Measurements from ENCODE around the gene IPO8. TPM values are rescaled to one million over a fixed set of nuclear protein-coding genes. Genes with fewer than 3 reads are reported as not detected.
A peak's percentile ranks its signal among the peaks of the same experiment; 100 is the strongest.

Gene IPO8
- 10 to 100 TPM; 26.7 to 47.4 (median 43.3) TPM for total RNA-seq

- intact Hi-C loops (cut with DNase I; ENCODE audit: low total_unique reads) = no loop called here
- peak within 1 kb of the TSS; percentile 77 to 88 for H3K27ac ChIP-seq
- TF ChIP-seq POLR2AphosphoS5 (IDR thresholded peaks at IDR 0.05) (peak; percentile 46 to 59 (median 50)), POLR2A (IDR thresholded peaks at IDR 0.05) (no peak), CTCF (IDR thresholded peaks at IDR 0.05) (no peak)
- H3K9me3 ChIP-seq = no peaks in the 10 kb centered on the region
- peak; percentile 85 to 88 for DNase-seq (ENCODE audit: low spot score in 2 of 2)
- no peaks in the 10 kb centered on the region for H3K36me3 ChIP-seq
- H3K27me3 ChIP-seq = no peaks in the 10 kb centered on the region
- peak within 1 kb of the TSS; percentile 71 to 99 (median 98) for H3K4me3 ChIP-seq
- H3K4me1 ChIP-seq = peaks cover 0 to 10% of the 10 kb centered on the region in 2 donors
These were observed at the start of gene IPO8 for GRCh38 chr12:30695199-30696102. Gene IPO8 (minus strand): TSS chr12:30695869. CDS start chr12:30695647, 222 bp downstream.

- TF ChIP-seq POLR2AphosphoS5 (IDR thresholded peaks at IDR 0.05) = no peak
- TF ChIP-seq POLR2A (IDR thresholded peaks at IDR 0.05) = no peak
- TF ChIP-seq CTCF (IDR thresholded peaks at IDR 0.05) = no peak
- intact Hi-C loops (cut with DNase I; ENCODE audit: low total_unique reads) = no loop called here
- Histone ChIP-seq H3K27ac (no peak overlapping the region), H3K9me3 (no peaks in the 10 kb centered on the region), H3K4me1 (no peaks in the 10 kb centered on the region), H3K27me3 (no peaks in the 10 kb centered on the region), H3K4me3 (no peak overlapping the region), H3K36me3 (no peaks in the 10 kb centered on the region)
- no peak for DNase-seq (ENCODE audit: low spot score in 2 of 2)
These were observed 48.7 kb upstream of the IPO8 start for GRCh38 chr12:30744321-30744720.

GRCh38 chr12:30740274-30740673 lies 44.6 kb upstream of the IPO8 start:
- no peak overlapping the region for H3K4me3 ChIP-seq
- TF ChIP-seq POLR2AphosphoS5 (IDR thresholded peaks at IDR 0.05) (no peak), CTCF (IDR thresholded peaks at IDR 0.05) (no peak), POLR2A (IDR thresholded peaks at IDR 0.05) (no peak)
- H3K9me3 ChIP-seq = no peaks in the 10 kb centered on the region
- H3K36me3 ChIP-seq = no peaks in the 10 kb centered on the region
- DNase-seq (ENCODE audit: low spot score in 2 of 2) = no peak
- intact Hi-C loops (cut with DNase I; ENCODE audit: low total_unique reads) = no loop called here
- no peak overlapping the region for H3K27ac ChIP-seq
- no peaks in the 10 kb centered on the region for H3K27me3 ChIP-seq
- no peaks in the 10 kb centered on the region for H3K4me1 ChIP-seq

GRCh38 chr12:30739020-30739419 lies 43.4 kb upstream of the IPO8 start:
- no peak overlapping the region for H3K27ac ChIP-seq
- H3K4me1 ChIP-seq = no peaks in the 10 kb centered on the region
- no peaks in the 10 kb centered on the region for H3K36me3 ChIP-seq
- no peaks in the 10 kb centered on the region for H3K27me3 ChIP-seq
- no peaks in the 10 kb centered on the region for H3K9me3 ChIP-seq
- DNase-seq (ENCODE audit: low spot score in 2 of 2) = no peak
- no peak overlapping the region for H3K4me3 ChIP-seq
- intact Hi-C loops (cut with DNase I; ENCODE audit: low total_unique reads) = no loop called here
- TF ChIP-seq POLR2A (IDR thresholded peaks at IDR 0.05) (no peak), CTCF (IDR thresholded peaks at IDR 0.05) (no peak)

DNA sequence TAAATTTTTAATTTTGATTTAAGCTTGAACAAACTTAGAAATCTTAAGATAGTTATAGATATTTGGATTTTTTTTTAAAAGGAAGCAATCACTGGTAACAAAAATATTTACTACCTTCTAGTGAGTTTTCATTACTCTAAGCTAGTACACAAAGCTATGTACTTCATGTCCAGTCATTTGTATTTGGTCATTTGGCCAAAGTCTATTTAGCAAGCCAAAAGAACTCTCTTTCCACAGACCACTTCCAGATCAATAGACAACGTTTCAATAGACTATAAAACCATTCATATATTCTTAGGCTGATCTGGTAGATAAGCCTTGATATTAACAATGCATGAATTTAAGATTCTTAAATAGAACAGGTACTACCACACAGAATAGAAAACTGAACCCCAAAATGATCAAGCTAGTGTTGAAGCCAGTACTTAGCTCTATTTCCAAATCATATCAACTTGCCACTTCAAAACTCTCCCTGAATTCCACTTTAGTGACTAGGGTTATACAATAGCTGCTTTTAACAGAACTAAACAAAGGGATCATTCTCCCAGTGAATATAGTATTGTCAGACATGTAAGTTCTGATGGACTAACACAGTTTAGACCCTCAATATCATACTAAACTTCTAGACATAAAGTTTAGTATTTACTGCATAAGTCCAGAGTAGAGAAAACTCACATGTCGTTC lies 37.4 kb upstream of the IPO8 start:
- Histone ChIP-seq H3K9me3 (no peaks in the 10 kb centered on the region), H3K27me3 (no peaks in the 10 kb centered on the region), H3K36me3 (no peaks in the 10 kb centered on the region), H3K4me3 (no peak overlapping the region), H3K27ac (no peak overlapping the region), H3K4me1 (no peaks in the 10 kb centered on the region)
- TF ChIP-seq POLR2AphosphoS5 (IDR thresholded peaks at IDR 0.05) (no peak), POLR2A (IDR thresholded peaks at IDR 0.05) (no peak), CTCF (IDR thresholded peaks at IDR 0.05) (no peak)
- DNase-seq (ENCODE audit: low spot score in 2 of 2) = no peak
- intact Hi-C loops (cut with DNase I; ENCODE audit: low total_unique reads) = no loop called here

Measured in breast epithelium (tissue), 4 donors.